Measurements from ENCODE around the gene EVA1C. TPM values are rescaled to one million over a fixed set of nuclear protein-coding genes. Genes with fewer than 3 reads are reported as not detected.

The EVA1C gene
- total RNA-seq, 1 donor from 2014 or later = 1.2 TPM

DNA sequence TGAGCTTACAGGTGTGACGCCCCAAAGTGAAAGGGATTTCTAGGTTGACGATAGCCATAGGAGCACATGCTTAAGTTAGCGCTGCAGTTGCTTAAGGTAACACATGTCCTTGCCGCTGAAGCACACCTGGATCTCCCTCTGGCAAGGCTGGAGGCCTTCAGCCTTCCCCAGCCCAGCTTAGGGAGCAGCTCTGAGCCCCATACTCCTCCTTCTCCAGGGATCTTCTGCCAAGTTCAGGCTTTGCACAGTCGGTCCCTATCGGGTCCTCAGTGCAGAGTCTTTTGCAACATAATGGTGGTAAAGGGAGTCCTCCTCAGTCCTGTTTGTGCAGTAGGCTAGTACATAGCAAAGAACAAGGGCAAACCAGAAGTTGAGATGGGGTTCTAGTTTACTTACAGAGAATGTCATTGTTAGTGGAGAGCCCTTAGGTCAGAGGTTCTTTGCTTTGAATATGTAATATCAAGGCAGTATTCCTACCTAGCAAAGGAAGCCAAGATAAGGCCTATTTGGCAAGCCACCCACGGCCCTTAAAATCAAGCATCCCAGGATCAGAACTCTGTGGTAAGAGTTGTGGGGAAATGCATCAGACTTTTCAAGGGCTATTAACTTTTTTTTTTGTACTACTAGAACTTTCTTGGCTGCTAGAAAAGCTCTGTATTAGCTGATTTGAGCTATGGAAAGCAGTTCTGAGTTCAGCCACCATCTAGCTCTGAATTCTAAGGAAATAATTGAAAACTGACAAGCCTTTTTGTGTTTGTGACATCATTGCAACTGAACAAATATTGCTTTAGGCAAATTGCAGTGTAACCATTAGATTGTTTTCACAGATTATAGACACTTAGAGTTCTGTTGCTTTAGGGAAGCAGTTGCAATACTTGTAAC is 1.4 kb downstream of the EVA1C start:
- Histone ChIP-seq H3K9ac (no peak overlapping the region), H3K36me3 (no peaks in the 10 kb centered on the region), H4K20me1 (ENCODE audit: low read depth) (peaks cover 4% of the 10 kb centered on the region), H3K4me3 (no peak overlapping the region), H3K9me3 (ENCODE audit: low read depth) (no peaks in the 10 kb centered on the region), H3K27ac (no peak overlapping the region), H3F3A (ENCODE audit: low read depth) (peaks cover 50% of the 10 kb centered on the region), H3K4me2 (no peak overlapping the region), H3K79me2 (ENCODE audit: low read depth) (no peaks in the 10 kb centered on the region), H3K4me1 (peaks cover 37% of the 10 kb centered on the region), H2AFZ (replicated peaks) (no peak overlapping the region), H3K27me3 (peaks cover 69% of the 10 kb centered on the region)
- Mint-ChIP-seq H3K4me1 (peaks cover 32% of the 10 kb centered on the region), H3K36me3 (no peaks in the 10 kb centered on the region), H3K9me3 (no peaks in the 10 kb centered on the region), H3K4me3 (peak overlapping the region; percentile 82), H3K27ac (no peak overlapping the region), H3K27me3 (ENCODE audit: insufficient read depth, low read depth) (peaks cover 43% of the 10 kb centered on the region)
- no peak for DNase-seq (ENCODE audit: low spot score)
- TF ChIP-seq EZH2 (IDR thresholded peaks at IDR 0.05) (no peak), EZH2phosphoT487 (IDR thresholded peaks at IDR 0.05) (no peak), CTCF (IDR thresholded peaks at IDR 0.05) (no peak)

- H3K36me3 ChIP-seq = no peaks in the 10 kb centered on the region
- peaks cover 4% of the 10 kb centered on the region for H4K20me1 ChIP-seq (ENCODE audit: low read depth)
- DNase-seq (ENCODE audit: low spot score) = peak; percentile 11
- peaks cover 50% of the 10 kb centered on the region for H3F3A ChIP-seq (ENCODE audit: low read depth)
- H3K9ac ChIP-seq = no peak overlapping the region
- Mint-ChIP-seq H3K36me3 (no peaks in the 10 kb centered on the region), H3K27ac (no peak overlapping the region), H3K4me1 (peaks cover 32% of the 10 kb centered on the region), H3K27me3 (ENCODE audit: insufficient read depth, low read depth) (peaks cover 44% of the 10 kb centered on the region), H3K4me3 (peak overlapping the region; percentile 23), H3K9me3 (no peaks in the 10 kb centered on the region)
- no peak overlapping the region for H3K27ac ChIP-seq
- H3K27me3 ChIP-seq = peaks cover 61% of the 10 kb centered on the region
- no peak overlapping the region for H3K4me3 ChIP-seq
- no peaks in the 10 kb centered on the region for H3K9me3 ChIP-seq (ENCODE audit: low read depth)
- H3K79me2 ChIP-seq (ENCODE audit: low read depth) = no peaks in the 10 kb centered on the region
- no peak overlapping the region for H2AFZ ChIP-seq (replicated peaks)
- peaks cover 37% of the 10 kb centered on the region for H3K4me1 ChIP-seq
- H3K4me2 ChIP-seq = peak overlapping the region; percentile 78
- TF ChIP-seq CTCF (IDR thresholded peaks at IDR 0.05) = no peak
- no peak for TF ChIP-seq EZH2phosphoT487 (IDR thresholded peaks at IDR 0.05)
- TF ChIP-seq EZH2 (IDR thresholded peaks at IDR 0.05) = no peak
Measured at GRCh38 chr21:32414579-32415358, 2.3 kb downstream of the EVA1C start.

DNA sequence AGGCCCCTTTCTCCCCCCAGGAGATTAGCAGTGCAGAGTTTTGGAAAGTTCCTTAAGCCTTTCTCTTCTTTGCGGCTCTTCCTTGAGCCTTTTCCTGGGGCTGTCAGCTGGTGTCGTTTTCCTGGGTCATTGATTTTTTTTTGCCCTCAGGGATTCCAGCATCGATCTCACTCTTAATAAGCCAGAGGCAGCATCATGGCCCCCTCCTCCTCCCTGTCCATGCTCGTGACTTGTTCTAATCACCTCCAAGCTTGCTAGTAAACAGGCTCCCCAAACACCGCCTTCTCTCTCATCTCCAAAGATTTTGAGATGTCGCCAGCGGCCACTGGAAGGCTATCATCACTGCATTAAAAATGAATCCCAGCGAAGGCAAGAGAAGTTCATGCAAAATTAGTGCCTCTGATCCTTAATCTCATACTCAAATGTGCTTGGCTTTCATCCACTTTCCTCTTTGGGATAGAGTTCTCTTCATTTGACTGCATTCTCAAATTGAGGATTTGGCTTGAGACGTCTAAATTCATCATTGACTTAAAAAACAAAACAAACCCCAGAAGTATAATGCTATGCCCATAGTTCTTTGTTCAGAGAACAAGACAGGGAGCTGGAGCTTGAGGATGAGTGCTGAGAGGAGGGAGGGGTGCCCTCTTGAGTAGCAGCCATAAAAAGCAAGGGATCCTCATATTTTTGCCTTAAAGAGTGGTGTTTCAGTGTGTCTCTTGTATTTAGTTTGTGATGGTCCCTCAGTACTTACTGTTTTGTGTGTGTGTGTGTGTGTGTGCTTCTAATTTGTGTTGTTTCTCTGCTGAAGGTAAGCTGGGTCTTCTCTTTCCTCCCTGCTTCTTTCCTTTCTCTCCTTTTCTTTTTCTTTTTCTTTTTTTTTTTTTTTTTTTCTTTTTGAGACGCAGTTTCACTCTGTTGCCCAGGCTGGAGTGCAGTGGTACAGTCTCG is 3.2 kb downstream of the EVA1C start:
- Histone ChIP-seq H3K27me3 (peaks cover 51% of the 10 kb centered on the region), H2AFZ (replicated peaks) (peak overlapping the region; percentile 82)
- no peak for TF ChIP-seq EZH2phosphoT487 (IDR thresholded peaks at IDR 0.05)
- no peak for TF ChIP-seq CTCF (IDR thresholded peaks at IDR 0.05)
- no peak for TF ChIP-seq EZH2 (IDR thresholded peaks at IDR 0.05)

More for the DNA sequence above, 3.2 kb downstream of the EVA1C start:
- Mint-ChIP-seq H3K4me3 (peak overlapping the region; percentile 41), H3K4me1 (peaks cover 32% of the 10 kb centered on the region), H3K27me3 (ENCODE audit: insufficient read depth, low read depth) (peaks cover 34% of the 10 kb centered on the region), H3K36me3 (no peaks in the 10 kb centered on the region), H3K27ac (peak overlapping the region; percentile 58), H3K9me3 (no peaks in the 10 kb centered on the region)
- peaks cover 4% of the 10 kb centered on the region for H4K20me1 ChIP-seq (ENCODE audit: low read depth)
- no peaks in the 10 kb centered on the region for H3K79me2 ChIP-seq (ENCODE audit: low read depth)
- H3K27ac ChIP-seq = peak overlapping the region; percentile 46
- DNase-seq (ENCODE audit: low spot score) = peak; percentile 53
- H3K4me3 ChIP-seq = peak overlapping the region; percentile 13
- peaks cover 42% of the 10 kb centered on the region for H3F3A ChIP-seq (ENCODE audit: low read depth)
- H3K4me1 ChIP-seq = peaks cover 37% of the 10 kb centered on the region
- H3K36me3 ChIP-seq = no peaks in the 10 kb centered on the region
- no peaks in the 10 kb centered on the region for H3K9me3 ChIP-seq (ENCODE audit: low read depth)
- H3K4me2 ChIP-seq = peak overlapping the region; percentile 78
- H3K9ac ChIP-seq = no peak overlapping the region

Measured in neural progenitor cell (in vitro differentiated cells).